ENCODE measurements around the gene EPHA3. TPM values are rescaled to one million over a fixed set of nuclear protein-coding genes. Genes with fewer than 3 reads are reported as not detected.

Gene EPHA3
- total RNA-seq, 2 experiments from 2014 or later: not detected

DNA sequence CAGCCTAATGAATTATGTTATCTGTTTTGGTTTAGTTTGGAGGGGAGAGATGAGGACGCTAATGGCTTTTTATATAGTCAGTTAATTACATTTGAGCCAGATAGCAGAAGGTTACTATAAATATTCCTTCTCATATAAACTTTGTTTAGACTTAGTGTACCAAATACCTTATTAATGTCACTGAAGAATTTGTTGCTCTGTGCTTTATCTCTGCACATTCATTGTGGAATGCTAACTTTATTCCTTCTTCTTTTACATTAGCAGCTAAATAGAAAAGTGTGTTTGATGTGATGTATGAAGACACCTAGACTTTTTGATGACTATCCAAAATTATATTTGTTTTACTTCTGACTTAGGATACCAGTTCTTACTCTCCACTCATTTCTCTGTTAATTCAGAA is 105.2 kb downstream of the EPHA3 start:
- intact Hi-C loops (cut with micrococcal nuclease): no loop called here
- CTCF ChIA-PET: no interaction called here
- no peak for DNase-seq
- Mint-ChIP-seq H3K4me3 (no peak overlapping the region), H3K9me3 (peaks cover 5% of the 10 kb centered on the region), H3K27me3 (no peaks in the 10 kb centered on the region), H3K4me1 (ENCODE audit: low read depth) (no peaks in the 10 kb centered on the region), H3K27ac (no peak overlapping the region), H3K36me3 (no peaks in the 10 kb centered on the region)
- POLR2A ChIA-PET: no interaction called here

DNA sequence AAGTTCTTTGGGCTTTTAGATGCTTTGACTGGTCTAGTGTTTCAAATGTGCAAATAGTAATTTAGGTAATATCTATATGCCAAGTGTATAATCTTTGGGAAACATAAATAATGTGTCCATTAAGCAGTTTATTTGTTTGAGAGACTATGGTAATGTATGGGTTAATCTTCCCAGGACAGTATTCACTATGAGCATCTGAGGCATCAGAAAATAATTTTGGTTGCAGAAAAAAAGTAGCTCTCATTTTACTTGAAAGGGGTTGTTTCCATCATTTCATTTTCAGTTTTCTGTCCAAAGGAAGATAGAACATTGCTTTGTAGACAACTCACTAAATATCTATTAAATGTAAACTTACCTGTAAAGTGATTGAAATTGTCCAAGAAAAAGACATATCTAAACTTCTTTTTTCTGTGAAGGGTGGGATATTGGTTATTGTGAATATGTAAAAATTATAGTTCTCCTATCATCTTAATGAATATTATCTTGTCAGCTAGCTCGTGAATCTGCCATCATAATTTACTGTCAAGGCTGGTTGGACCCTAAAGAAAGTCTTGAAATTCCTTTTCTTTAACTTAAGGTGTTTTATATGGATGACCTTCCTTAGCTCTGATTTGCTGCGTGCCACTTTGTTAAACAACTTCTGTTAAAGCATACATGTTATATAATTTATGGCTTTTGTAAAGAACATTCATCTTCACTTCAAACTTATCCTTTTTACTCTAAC is 108.8 kb downstream of the EPHA3 start:
- H3K9me3 Mint-ChIP-seq: peaks cover 10% of the 10 kb centered on the region
- CTCF ChIA-PET: no interaction called here
- intact Hi-C loops (cut with micrococcal nuclease): no loop called here
- no peaks in the 10 kb centered on the region for H3K36me3 Mint-ChIP-seq
- no peaks in the 10 kb centered on the region for H3K4me1 Mint-ChIP-seq (ENCODE audit: low read depth)
- H3K4me3 Mint-ChIP-seq: no peak overlapping the region
- H3K27me3 Mint-ChIP-seq: no peaks in the 10 kb centered on the region
- DNase-seq: no peak
- H3K27ac Mint-ChIP-seq: no peak overlapping the region
- POLR2A ChIA-PET: no interaction called here

DNA sequence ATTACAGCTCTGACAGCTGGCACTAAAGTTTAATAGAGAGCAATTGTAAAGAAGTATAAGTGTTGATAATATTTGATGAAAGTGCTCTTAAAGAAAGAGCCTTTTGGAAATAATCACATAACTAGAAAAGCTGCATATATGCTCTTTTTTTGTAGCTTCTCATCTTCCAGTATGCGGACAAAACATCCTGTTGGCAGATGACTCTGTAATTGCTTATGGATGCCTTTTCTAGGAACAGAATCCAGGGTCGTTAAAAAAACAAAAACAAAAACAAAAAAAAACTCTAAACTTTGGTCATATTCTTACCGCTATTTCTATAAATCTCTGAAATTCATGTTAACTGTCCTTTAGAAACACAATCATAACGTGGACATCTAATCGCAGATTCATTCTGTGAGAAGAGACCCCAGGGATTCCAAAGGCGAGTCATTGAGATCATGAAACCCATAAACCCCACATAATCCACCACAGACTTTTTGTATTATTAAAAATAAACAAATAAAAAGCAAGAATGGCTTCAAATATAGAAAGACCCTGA is 109.8 kb downstream of the EPHA3 start:
- intact Hi-C loops (cut with micrococcal nuclease): no loop called here
- Mint-ChIP-seq H3K9me3 (peaks cover 10% of the 10 kb centered on the region), H3K4me3 (no peak overlapping the region), H3K27ac (no peak overlapping the region), H3K36me3 (no peaks in the 10 kb centered on the region), H3K4me1 (ENCODE audit: low read depth) (no peaks in the 10 kb centered on the region), H3K27me3 (no peaks in the 10 kb centered on the region)
- no peak for DNase-seq
- ChIA-PET CTCF (no interaction called here), POLR2A (no interaction called here)

- CTCF ChIA-PET: no interaction called here
- Mint-ChIP-seq H3K4me3 (no peak overlapping the region), H3K36me3 (no peaks in the 10 kb centered on the region), H3K27ac (no peak overlapping the region), H3K27me3 (no peaks in the 10 kb centered on the region), H3K4me1 (ENCODE audit: low read depth) (no peaks in the 10 kb centered on the region), H3K9me3 (peaks cover 10% of the 10 kb centered on the region)
- intact Hi-C loops (cut with micrococcal nuclease): no loop called here
- DNase-seq: no peak
- POLR2A ChIA-PET: no interaction called here
Measured at GRCh38 chr3:89221924-89222323, 114.5 kb downstream of the EPHA3 start.

GRCh38 chr3:89223188-89223587 is 115.8 kb downstream of the EPHA3 start:
- intact Hi-C loops (cut with micrococcal nuclease): no loop called here
- H3K9me3 Mint-ChIP-seq: peaks cover 10% of the 10 kb centered on the region
- H3K27me3 Mint-ChIP-seq: no peaks in the 10 kb centered on the region
- CTCF ChIA-PET: no interaction called here
- no peak for DNase-seq
- H3K4me3 Mint-ChIP-seq: no peak overlapping the region
- no peak overlapping the region for H3K27ac Mint-ChIP-seq
- POLR2A ChIA-PET: no interaction called here
- H3K4me1 Mint-ChIP-seq (ENCODE audit: low read depth): no peaks in the 10 kb centered on the region
- no peaks in the 10 kb centered on the region for H3K36me3 Mint-ChIP-seq

- intact Hi-C loops (cut with micrococcal nuclease): no loop called here
- Mint-ChIP-seq H3K27ac (no peak overlapping the region), H3K27me3 (no peaks in the 10 kb centered on the region), H3K36me3 (no peaks in the 10 kb centered on the region), H3K4me3 (no peak overlapping the region), H3K9me3 (no peaks in the 10 kb centered on the region), H3K4me1 (ENCODE audit: low read depth) (no peaks in the 10 kb centered on the region)
- POLR2A ChIA-PET: no interaction called here
- no peak for DNase-seq
- CTCF ChIA-PET: no interaction called here
Measured at GRCh38 chr3:89227218-89227617, 119.8 kb downstream of the EPHA3 start.

DNA sequence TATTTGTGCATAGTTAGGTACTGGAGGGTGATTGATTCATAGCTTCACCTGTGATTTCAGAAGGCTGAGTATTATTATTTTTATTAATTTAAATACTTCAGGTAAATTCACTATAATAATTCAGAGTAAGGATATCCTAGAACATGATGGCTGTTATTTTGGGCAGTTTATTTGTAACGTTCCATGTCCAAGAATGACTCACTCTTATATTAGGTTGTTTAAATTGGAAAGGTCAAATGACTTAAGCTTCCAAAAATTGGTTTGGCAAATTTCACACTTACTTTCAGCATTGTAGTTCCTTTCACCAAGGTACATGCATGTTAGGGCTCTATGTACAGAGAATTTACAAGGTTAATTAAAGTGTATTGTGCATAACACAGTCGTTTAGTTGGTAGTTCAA is 120.2 kb downstream of the EPHA3 start:
- Mint-ChIP-seq H3K4me3 (no peak overlapping the region), H3K36me3 (no peaks in the 10 kb centered on the region), H3K27ac (no peak overlapping the region), H3K4me1 (ENCODE audit: low read depth) (no peaks in the 10 kb centered on the region), H3K9me3 (no peaks in the 10 kb centered on the region), H3K27me3 (no peaks in the 10 kb centered on the region)
- DNase-seq: no peak
- CTCF ChIA-PET: no interaction called here
- POLR2A ChIA-PET: no interaction called here
- intact Hi-C loops (cut with micrococcal nuclease): no loop called here

DNA sequence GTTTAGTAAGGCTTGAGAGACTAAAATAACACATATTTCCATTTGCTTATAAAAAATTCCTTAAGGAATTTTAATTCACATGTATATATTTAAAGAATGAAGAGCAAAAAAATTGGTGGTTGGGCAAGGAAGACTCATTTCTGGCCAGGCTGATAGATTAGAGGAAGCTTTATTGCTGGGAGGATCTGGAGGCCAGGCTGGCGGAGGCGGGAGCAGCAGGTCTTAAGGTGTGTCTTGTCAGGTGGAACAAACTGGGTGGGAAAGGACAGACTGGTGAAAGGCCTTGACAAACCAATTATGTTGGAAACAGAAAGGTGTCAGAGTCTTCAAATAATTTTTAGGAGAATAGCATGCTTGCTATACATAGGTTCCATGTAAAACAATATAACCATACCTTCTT is 124.7 kb downstream of the EPHA3 start:
- Mint-ChIP-seq H3K27me3 (no peaks in the 10 kb centered on the region), H3K9me3 (no peaks in the 10 kb centered on the region), H3K4me1 (ENCODE audit: low read depth) (no peaks in the 10 kb centered on the region), H3K4me3 (no peak overlapping the region), H3K27ac (no peak overlapping the region), H3K36me3 (no peaks in the 10 kb centered on the region)
- CTCF ChIA-PET: no interaction called here
- intact Hi-C loops (cut with micrococcal nuclease): no loop called here
- DNase-seq: no peak
- POLR2A ChIA-PET: no interaction called here

GRCh38 chr3:89234620-89235019 is 127.2 kb downstream of the EPHA3 start:
- H3K27me3 Mint-ChIP-seq: no peaks in the 10 kb centered on the region
- no peaks in the 10 kb centered on the region for H3K4me1 Mint-ChIP-seq (ENCODE audit: low read depth)
- intact Hi-C loops (cut with micrococcal nuclease): no loop called here
- no peak overlapping the region for H3K4me3 Mint-ChIP-seq
- POLR2A ChIA-PET: no interaction called here
- no peaks in the 10 kb centered on the region for H3K36me3 Mint-ChIP-seq
- DNase-seq: no peak
- peaks cover 2% of the 10 kb centered on the region for H3K9me3 Mint-ChIP-seq
- no peak overlapping the region for H3K27ac Mint-ChIP-seq
- CTCF ChIA-PET: no interaction called here

- POLR2A ChIA-PET: no interaction called here
- no peaks in the 10 kb centered on the region for H3K36me3 Mint-ChIP-seq
Measured at GRCh38 chr3:89238846-89239245, 131.4 kb downstream of the EPHA3 start.

DNA sequence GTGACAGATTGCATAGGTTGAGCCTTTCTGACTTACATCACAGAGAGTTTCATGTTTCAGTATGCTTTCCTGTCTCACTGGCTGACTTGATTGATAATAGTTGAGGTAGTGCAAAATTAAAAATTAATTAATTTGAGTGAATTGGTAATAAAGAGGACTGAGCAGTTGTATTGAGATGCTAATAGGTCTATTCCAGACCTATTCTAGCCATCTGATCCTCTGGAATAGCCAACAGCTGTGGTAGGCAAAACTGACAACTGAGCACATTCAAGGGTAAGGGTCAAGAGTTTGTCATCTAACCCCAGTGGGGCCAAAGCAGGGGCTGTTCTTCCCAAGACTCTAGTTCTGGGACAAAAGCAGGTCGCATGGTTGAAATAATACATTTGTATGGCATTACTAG is 132.4 kb downstream of the EPHA3 start:
- H3K9me3 Mint-ChIP-seq: peaks cover 4% of the 10 kb centered on the region
- intact Hi-C loops (cut with micrococcal nuclease): no loop called here
- no peak overlapping the region for H3K27ac Mint-ChIP-seq
- H3K27me3 Mint-ChIP-seq: no peaks in the 10 kb centered on the region
- no peak overlapping the region for H3K4me3 Mint-ChIP-seq
- H3K36me3 Mint-ChIP-seq: no peaks in the 10 kb centered on the region
- DNase-seq: no peak
- ChIA-PET CTCF (no interaction called here), POLR2A (no interaction called here)
- no peaks in the 10 kb centered on the region for H3K4me1 Mint-ChIP-seq (ENCODE audit: low read depth)

More at GRCh38 chr3:89238846-89239245, 131.4 kb downstream of the EPHA3 start:
- CTCF ChIA-PET: no interaction called here
- Mint-ChIP-seq H3K4me3 (no peak overlapping the region), H3K9me3 (peaks cover 4% of the 10 kb centered on the region), H3K4me1 (ENCODE audit: low read depth) (no peaks in the 10 kb centered on the region), H3K27ac (no peak overlapping the region), H3K27me3 (no peaks in the 10 kb centered on the region)
- DNase-seq: no peak
- intact Hi-C loops (cut with micrococcal nuclease): no loop called here

DNA sequence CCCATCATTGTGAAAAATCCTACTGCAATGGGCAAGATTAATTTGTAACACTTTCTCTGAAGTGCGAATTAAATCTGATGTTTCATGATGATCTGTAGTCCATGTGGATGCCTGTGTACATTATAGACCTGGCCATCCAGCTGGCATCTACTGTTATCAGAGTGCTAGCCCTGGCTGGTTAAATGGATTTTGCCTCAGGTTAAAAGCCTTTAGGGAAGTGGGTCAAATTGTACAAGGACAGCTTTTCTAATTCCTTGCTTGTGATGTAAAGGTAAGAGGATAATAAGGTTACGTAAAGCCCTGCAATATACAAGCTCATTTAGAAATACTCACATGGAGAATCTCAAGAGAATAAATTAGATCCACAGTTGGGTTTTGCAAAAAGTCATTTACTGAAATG is 138.2 kb downstream of the EPHA3 start:
- CTCF ChIA-PET: no interaction called here
- Mint-ChIP-seq H3K9me3 (peaks cover 5% of the 10 kb centered on the region), H3K4me1 (ENCODE audit: low read depth) (no peaks in the 10 kb centered on the region), H3K4me3 (no peak overlapping the region), H3K27me3 (no peaks in the 10 kb centered on the region), H3K27ac (no peak overlapping the region), H3K36me3 (no peaks in the 10 kb centered on the region)
- intact Hi-C loops (cut with micrococcal nuclease): no loop called here
- POLR2A ChIA-PET: no interaction called here
- no peak for DNase-seq

GRCh38 chr3:89246326-89246725 is 138.9 kb downstream of the EPHA3 start:
- H3K4me3 Mint-ChIP-seq: no peak overlapping the region
- POLR2A ChIA-PET: no interaction called here
- CTCF ChIA-PET: no interaction called here
- H3K27me3 Mint-ChIP-seq: no peaks in the 10 kb centered on the region
- DNase-seq: no peak
- peaks cover 5% of the 10 kb centered on the region for H3K9me3 Mint-ChIP-seq
- no peaks in the 10 kb centered on the region for H3K4me1 Mint-ChIP-seq (ENCODE audit: low read depth)
- no peak overlapping the region for H3K27ac Mint-ChIP-seq
- H3K36me3 Mint-ChIP-seq: no peaks in the 10 kb centered on the region
- intact Hi-C loops (cut with micrococcal nuclease): no loop called here

Measured in activated CD4-positive, alpha-beta memory T cell treated with anti-CD3 and anti-CD28 coated beads for 36 hours (primary cell).